PC-3 (cell line): ENCODE data around the gene RALGDS.
"Not testable (repeated sequence)": the region's sequence is repeated elsewhere in the genome, so short reads cannot be mapped to it uniquely, and the experiment has no call there.

Experiments used
- EZH2 ChIP-seq: fragments of 300-600 bp; sonication (generic); IDR thresholded peaks from one replicate; pipeline ENCODE4 v1.6.1; 2017; ENCODE audit warnings: antibody characterized with exemption, mild to moderate bottlenecking, low read length; ENCODE audit not compliant: unreplicated experiment
- EZH2phosphoT487 ChIP-seq: fragments of 300-600 bp; sonication (generic); IDR thresholded peaks from 2 replicates; pipeline ENCODE4 v1.6.1; 2018; ENCODE audit warnings: mild to moderate bottlenecking, antibody characterized with exemption, low read length, borderline replicate concordance
- TF ChIP-seq, protein P1 (sequence below): fragments of 300-600 bp; sonication (generic); conservative IDR thresholded peaks from 2 replicates; pipeline ENCODE4 v1.5.1; 2017; ENCODE audit warnings: antibody characterized with exemption, low read depth, mild to moderate bottlenecking, low read length

DNA sequence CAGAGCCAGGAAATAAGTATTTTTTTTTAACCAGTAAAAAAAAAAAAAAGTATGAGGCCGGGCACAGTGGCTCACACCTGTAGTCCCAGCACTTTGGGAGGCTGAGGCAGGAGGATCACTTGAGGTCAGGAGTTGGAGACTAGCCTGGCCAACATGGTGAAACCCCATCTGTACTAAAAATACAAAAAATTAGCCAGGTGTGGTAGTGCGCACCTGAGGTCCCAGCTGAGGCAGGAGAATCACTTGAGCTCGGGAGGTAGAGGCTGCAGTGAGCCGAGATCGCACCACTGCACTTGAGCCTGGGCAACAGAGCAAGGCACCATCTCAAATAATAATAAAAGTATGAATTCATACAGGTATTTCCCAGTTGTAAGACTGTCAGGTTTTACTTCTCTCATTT, 48.8 kb downstream of the RALGDS start:
- TF ChIP-seq EZH2, EZH2phosphoT487: not testable (repeated sequence)
- TF ChIP-seq, protein P1, sequence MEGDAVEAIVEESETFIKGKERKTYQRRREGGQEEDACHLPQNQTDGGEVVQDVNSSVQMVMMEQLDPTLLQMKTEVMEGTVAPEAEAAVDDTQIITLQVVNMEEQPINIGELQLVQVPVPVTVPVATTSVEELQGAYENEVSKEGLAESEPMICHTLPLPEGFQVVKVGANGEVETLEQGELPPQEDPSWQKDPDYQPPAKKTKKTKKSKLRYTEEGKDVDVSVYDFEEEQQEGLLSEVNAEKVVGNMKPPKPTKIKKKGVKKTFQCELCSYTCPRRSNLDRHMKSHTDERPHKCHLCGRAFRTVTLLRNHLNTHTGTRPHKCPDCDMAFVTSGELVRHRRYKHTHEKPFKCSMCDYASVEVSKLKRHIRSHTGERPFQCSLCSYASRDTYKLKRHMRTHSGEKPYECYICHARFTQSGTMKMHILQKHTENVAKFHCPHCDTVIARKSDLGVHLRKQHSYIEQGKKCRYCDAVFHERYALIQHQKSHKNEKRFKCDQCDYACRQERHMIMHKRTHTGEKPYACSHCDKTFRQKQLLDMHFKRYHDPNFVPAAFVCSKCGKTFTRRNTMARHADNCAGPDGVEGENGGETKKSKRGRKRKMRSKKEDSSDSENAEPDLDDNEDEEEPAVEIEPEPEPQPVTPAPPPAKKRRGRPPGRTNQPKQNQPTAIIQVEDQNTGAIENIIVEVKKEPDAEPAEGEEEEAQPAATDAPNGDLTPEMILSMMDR = not testable (repeated sequence)
